Measurements from ENCODE around the gene PRKCH. TPM values are rescaled to one million over a fixed set of nuclear protein-coding genes. Genes with fewer than 3 reads are reported as not detected.

The PRKCH gene
- total and polyA plus RNA-seq, 10 of the 15 experiments (the other 5 are each of a cell fraction or from before 2014, with no cell fraction given), result 10.7 to 140 (median 33.2) TPM

GRCh38 chr14:61451891-61452400 is 130.6 kb downstream of the PRKCH start:
- POLR2A ChIA-PET, result interaction anchor here (0.8 to 0.9 kb wide), 2 partner anchors 73 to 154 kb away, joined by 3 read pairs; no protein-coding TSS in a partner anchor
- no TSS peak for BruUV-seq (replicated peaks)
- no peak for TF ChIP-seq ZNF274 (IDR thresholded peaks at IDR 0.05; ENCODE audit: insufficient read depth, insufficient read length)
- TF ChIP-seq MYC (IDR thresholded peaks at IDR 0.05; ENCODE audit: insufficient read depth, insufficient read length, insufficient replicate concordance, low read length, severe bottlenecking), result no peak
- 0 out of 4 replicates have a peak, but pooled peaks of 1 of the 2 experiments have one; percentile 20 for TF ChIP-seq IKZF2 (IDR thresholded peaks at IDR 0.05)

DNA sequence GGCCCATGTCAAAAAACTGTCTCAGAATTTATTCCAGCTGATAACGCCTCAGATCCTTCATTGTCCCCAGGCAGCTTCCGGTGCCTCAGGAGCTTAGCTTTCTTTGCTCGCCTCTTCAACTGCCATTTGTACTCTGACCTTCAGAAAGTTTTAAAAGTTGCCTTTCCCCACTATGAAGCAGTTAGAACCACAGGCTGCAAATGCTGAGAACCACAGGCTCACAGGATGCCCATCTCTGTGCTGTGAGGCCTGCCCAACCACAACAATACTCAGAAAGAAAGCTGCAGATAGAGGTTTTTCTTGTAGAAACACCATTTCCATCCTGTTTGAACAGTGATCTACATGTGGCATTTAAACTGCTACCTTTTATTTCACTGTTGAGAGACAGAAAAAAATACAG is 131.1 kb downstream of the PRKCH start:
- in situ Hi-C loops (cut with MboI), result no loop called here
- Histone ChIP-seq H3K9ac (ENCODE audit: control insufficient read depth, insufficient read depth, low read length) (no peak overlapping the region), H3K4me2 (ENCODE audit: control insufficient read depth, insufficient read depth) (no peak overlapping the region), H4K20me1 (ENCODE audit: control insufficient read depth, insufficient read depth) (no peaks in the 10 kb centered on the region), H3K79me2 (ENCODE audit: control insufficient read depth, insufficient read depth, low read length) (no peaks in the 10 kb centered on the region; the same call in 1 of the 2 replicates), H2AFZ (ENCODE audit: control insufficient read depth, low read depth, low read length) (no peak overlapping the region), H3K4me1 (ENCODE audit: control insufficient read depth, insufficient read depth, low read length) (peaks cover 6% of the 10 kb centered on the region), H3K36me3 (ENCODE audit: control insufficient read depth in 2 of 2, insufficient read depth in 2 of 2, low read length in 1 of 2) (peaks cover 21 to 24% of the 10 kb centered on the region in 2 experiments), H3K27me3 (replicated peaks in 1 of 2; ENCODE audit: control insufficient read depth in 2 of 2, insufficient read depth in 2 of 2, low read length in 1 of 2) (no peaks in the 10 kb centered on the region), H3K9me3 (replicated peaks; ENCODE audit: control insufficient read depth, insufficient read depth, low read length) (no peaks in the 10 kb centered on the region; the same call in 2 of the 3 replicates), H3K4me3 (no peak overlapping the region), H3K27ac (ENCODE audit: control insufficient read depth, insufficient read depth) (peak overlapping the region; percentile 30)
- SMC1A ChIA-PET (ENCODE audit: uncharacterized antibody, unreplicated experiment), result interaction anchor here (0.7 to 3.5 kb wide), 9 partner anchors 21 to 386 kb away, joined by 3 to 15 read pairs (median 4); no protein-coding TSS in a partner anchor
- 51% methylated on average over 3 of the region's 3 CpGs for WGBS (ENCODE audit: insufficient coverage, insufficient replicate concordance, low lambda C conversion rate, missing lambda C conversion rate)
- intact Hi-C loops (cut with micrococcal nuclease; ENCODE audit: unreplicated experiment), result no loop called here
- POLR2A ChIA-PET, result interaction anchor here (0.7 to 0.8 kb wide), 2 partner anchors 56 to 154 kb away, joined by 3 read pairs; no protein-coding TSS in a partner anchor
- TF ChIP-seq IKZF2 (IDR thresholded peaks at IDR 0.05) (peak in 1 of 2 experiments; percentile 21; a peak in 1 of 4 replicates), EGR1 (IDR thresholded peaks at IDR 0.05; ENCODE audit: borderline replicate concordance in 1 of 2, low read depth in 2 of 2, low read length in 2 of 2) (no peak), SMARCA5 (IDR thresholded peaks at IDR 0.05) (peak; percentile 55; the same call in 1 of the 2 replicates), RUNX3 (IDR thresholded peaks at IDR 0.05; ENCODE audit: low read length) (peak; percentile 81)
- TF ChIP-seq, protein P1, sequence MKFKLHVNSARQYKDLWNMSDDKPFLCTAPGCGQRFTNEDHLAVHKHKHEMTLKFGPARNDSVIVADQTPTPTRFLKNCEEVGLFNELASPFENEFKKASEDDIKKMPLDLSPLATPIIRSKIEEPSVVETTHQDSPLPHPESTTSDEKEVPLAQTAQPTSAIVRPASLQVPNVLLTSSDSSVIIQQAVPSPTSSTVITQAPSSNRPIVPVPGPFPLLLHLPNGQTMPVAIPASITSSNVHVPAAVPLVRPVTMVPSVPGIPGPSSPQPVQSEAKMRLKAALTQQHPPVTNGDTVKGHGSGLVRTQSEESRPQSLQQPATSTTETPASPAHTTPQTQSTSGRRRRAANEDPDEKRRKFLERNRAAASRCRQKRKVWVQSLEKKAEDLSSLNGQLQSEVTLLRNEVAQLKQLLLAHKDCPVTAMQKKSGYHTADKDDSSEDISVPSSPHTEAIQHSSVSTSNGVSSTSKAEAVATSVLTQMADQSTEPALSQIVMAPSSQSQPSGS (IDR thresholded peaks at IDR 0.05; ENCODE audit: low read length), result peak; percentile 20; the same call in 1 of the 2 replicates
- FAIRE-seq, result no peak
- BruUV-seq (replicated peaks), result no TSS peak
- no peak for DNase-seq (ENCODE audit: low read depth, low spot score)
- RAD21 ChIA-PET (ENCODE audit: unreplicated experiment), result interaction anchor here (0.6 to 1.2 kb wide), 3 partner anchors 74 to 156 kb away, joined by 3 to 4 read pairs (median 3); no protein-coding TSS in a partner anchor
- CTCF ChIA-PET, result interaction anchor here (0.6 to 5.4 kb wide), 8 partner anchors 9 to 385 kb away, joined by 3 to 33 read pairs (median 3); no protein-coding TSS in a partner anchor
- ATAC-seq, result peak; percentile 66

More at GRCh38 chr14:61451891-61452400, 130.6 kb downstream of the PRKCH start:
- Histone ChIP-seq H3K4me3 (no peak overlapping the region), H3K4me2 (ENCODE audit: control insufficient read depth, insufficient read depth) (no peak overlapping the region), H3K36me3 (ENCODE audit: control insufficient read depth in 2 of 2, insufficient read depth in 2 of 2, low read length in 1 of 2) (peaks cover 19 to 21% of the 10 kb centered on the region in 2 experiments), H3K79me2 (ENCODE audit: control insufficient read depth, insufficient read depth, low read length) (no peaks in the 10 kb centered on the region; the same call in 1 of the 2 replicates), H3K9ac (ENCODE audit: control insufficient read depth, insufficient read depth, low read length) (no peak overlapping the region), H4K20me1 (ENCODE audit: control insufficient read depth, insufficient read depth) (no peaks in the 10 kb centered on the region), H3K27ac (ENCODE audit: control insufficient read depth, insufficient read depth) (peak overlapping the region; percentile 30), H3K9me3 (replicated peaks; ENCODE audit: control insufficient read depth, insufficient read depth, low read length) (no peaks in the 10 kb centered on the region; the same call in 2 of the 3 replicates), H3K4me1 (ENCODE audit: control insufficient read depth, insufficient read depth, low read length) (peaks cover 6% of the 10 kb centered on the region), H2AFZ (ENCODE audit: control insufficient read depth, low read depth, low read length) (no peak overlapping the region), H3K27me3 (replicated peaks in 1 of 2; ENCODE audit: control insufficient read depth in 2 of 2, insufficient read depth in 2 of 2, low read length in 1 of 2) (no peaks in the 10 kb centered on the region)
- RAD21 ChIA-PET (ENCODE audit: unreplicated experiment), result interaction anchor here (1.0 to 1.2 kb wide), 3 partner anchors 13 to 155 kb away, joined by 3 to 4 read pairs (median 3); no protein-coding TSS in a partner anchor
- ATAC-seq (no peak), FAIRE-seq (no peak), DNase-seq (ENCODE audit: low read depth, low spot score) (no peak)
- intact Hi-C loops (cut with micrococcal nuclease; ENCODE audit: unreplicated experiment) (no loop called here), in situ Hi-C loops (cut with MboI) (no loop called here)
- 83% methylated on average over 6 of the region's 6 CpGs for WGBS (ENCODE audit: insufficient coverage, insufficient replicate concordance, low lambda C conversion rate, missing lambda C conversion rate)
- SMC1A ChIA-PET (ENCODE audit: uncharacterized antibody, unreplicated experiment), result interaction anchor here (0.7 to 3.5 kb wide), 14 partner anchors 9 to 442 kb away, joined by 3 to 15 read pairs (median 4); no protein-coding TSS in a partner anchor
- CTCF ChIA-PET, result interaction anchor here (0.6 to 5.4 kb wide), 10 partner anchors 9 to 386 kb away, joined by 3 to 33 read pairs (median 4); no protein-coding TSS in a partner anchor

Measured in GM12878 (cell line).